ENCODE results near the gene ZIC2. TPM values are rescaled to one million over a fixed set of nuclear protein-coding genes. Genes with fewer than 3 reads are reported as not detected.

Gene ZIC2
- total RNA-seq, 2 donors from 2014 or later, result 0.05 to 0.51 TPM

DNA sequence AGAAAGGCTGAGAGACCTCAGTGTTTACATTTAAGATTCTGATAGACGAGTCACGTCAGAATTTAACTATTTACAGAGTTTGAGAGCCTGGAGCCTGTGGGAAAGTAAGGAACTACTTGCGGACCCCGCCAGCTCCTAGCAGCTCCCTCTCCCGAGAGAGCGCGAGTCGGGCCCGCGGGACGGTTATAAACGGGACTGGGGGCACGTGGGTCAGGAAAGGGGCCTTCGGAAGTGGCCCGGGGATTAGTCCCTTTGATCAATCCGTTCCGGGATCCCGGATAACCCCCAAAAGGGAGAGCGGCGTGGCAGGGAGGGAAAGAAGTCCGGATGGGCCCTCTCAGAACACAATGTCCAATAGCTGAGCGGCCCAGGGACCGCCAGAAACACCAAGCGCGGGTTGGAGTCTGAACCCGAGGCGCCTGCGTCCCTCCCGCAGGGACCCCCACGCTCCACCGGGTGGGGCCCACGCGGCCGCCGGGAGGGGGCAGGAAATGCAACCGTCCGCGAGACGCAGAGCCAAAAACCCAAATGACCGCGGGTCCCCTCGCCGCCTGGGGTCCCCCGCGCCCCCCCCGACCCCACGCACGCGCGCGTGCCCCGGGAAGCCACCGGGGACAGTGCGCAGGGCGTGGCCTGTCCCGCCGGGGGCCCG, 13.6 kb upstream of the ZIC2 start:
- intact Hi-C loops (cut with DNase I), result no loop called here
- Histone ChIP-seq H3K36me3 (no peaks in the 10 kb centered on the region), H3K9me3 (no peaks in the 10 kb centered on the region), H3K27me3 (replicated peaks; ENCODE audit: insufficient read depth) (peaks cover 57% of the 10 kb centered on the region), H3K27ac (no peak overlapping the region), H3K4me1 (replicated peaks) (peaks cover 16% of the 10 kb centered on the region), H3K4me3 (peak overlapping the region in 1 of 2 donors; percentile 10)
- TF ChIP-seq, protein P1, sequence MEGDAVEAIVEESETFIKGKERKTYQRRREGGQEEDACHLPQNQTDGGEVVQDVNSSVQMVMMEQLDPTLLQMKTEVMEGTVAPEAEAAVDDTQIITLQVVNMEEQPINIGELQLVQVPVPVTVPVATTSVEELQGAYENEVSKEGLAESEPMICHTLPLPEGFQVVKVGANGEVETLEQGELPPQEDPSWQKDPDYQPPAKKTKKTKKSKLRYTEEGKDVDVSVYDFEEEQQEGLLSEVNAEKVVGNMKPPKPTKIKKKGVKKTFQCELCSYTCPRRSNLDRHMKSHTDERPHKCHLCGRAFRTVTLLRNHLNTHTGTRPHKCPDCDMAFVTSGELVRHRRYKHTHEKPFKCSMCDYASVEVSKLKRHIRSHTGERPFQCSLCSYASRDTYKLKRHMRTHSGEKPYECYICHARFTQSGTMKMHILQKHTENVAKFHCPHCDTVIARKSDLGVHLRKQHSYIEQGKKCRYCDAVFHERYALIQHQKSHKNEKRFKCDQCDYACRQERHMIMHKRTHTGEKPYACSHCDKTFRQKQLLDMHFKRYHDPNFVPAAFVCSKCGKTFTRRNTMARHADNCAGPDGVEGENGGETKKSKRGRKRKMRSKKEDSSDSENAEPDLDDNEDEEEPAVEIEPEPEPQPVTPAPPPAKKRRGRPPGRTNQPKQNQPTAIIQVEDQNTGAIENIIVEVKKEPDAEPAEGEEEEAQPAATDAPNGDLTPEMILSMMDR (IDR thresholded peaks at IDR 0.05), result no peak
- TF ChIP-seq POLR2AphosphoS5 (IDR thresholded peaks at IDR 0.05) (no peak), POLR2A (IDR thresholded peaks at IDR 0.05) (no peak)
- no peak for DNase-seq (ENCODE audit: low spot score)
- 10% methylated on average over 51 of the region's 58 CpGs for WGBS

DNA sequence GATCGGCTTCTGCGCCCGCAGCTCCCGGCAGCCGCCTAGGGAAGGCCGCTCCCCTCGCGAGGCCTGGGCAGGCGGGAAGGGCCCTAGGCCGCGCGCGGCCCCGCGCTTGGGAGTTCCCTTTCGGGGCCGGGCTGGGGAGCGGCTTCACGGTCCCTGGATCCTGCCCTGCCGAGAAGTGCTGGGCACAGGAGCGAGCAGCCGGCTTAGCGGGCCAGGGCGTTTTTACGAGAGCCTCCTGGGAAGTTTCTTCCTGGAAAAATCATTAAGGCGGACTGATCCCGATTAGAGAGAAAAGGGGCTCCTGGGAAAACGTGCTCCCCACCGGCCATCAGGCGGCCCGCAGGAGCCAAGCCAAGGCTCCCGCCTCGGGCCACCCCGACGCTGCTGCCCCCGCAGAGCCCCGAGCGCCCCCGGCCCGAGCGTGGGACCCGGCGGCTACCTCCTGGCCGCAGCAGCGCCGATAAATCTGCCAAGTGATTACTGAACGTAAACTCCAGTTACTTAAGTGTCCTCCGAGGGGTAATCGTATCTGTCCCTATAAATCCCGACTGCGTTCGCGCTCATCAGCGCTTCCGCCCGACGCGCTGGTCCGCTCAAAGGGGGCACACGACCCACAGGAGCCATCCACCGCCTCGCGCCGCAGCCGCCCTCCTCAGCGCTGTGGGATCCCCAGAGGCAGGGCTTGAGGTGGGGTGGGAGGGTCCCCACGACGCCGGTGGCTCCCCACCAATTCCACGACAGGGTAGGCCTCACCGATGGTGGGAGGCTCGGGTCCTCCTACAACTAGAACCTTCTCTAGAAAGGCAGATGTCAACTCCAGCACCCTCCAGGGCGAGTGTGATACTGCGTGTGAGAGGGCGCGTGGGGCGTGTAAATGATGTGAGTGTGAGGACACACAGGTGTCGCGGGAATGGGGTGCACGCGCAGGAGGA, 12.8 kb upstream of the ZIC2 start:
- intact Hi-C loops (cut with DNase I), result no loop called here
- H3K27me3 ChIP-seq (replicated peaks; ENCODE audit: insufficient read depth), result peaks cover 64% of the 10 kb centered on the region
- H3K36me3 ChIP-seq, result no peaks in the 10 kb centered on the region
- TF ChIP-seq, protein P1 (IDR thresholded peaks at IDR 0.05), result no peak
- TF ChIP-seq POLR2AphosphoS5 (IDR thresholded peaks at IDR 0.05) (no peak), POLR2A (IDR thresholded peaks at IDR 0.05) (no peak)
- H3K9me3 ChIP-seq, result no peaks in the 10 kb centered on the region
- peak overlapping the region in 1 of 2 donors; percentile 10 for H3K4me3 ChIP-seq
- DNase-seq (ENCODE audit: low spot score), result no peak
- no peak overlapping the region for H3K27ac ChIP-seq
- peaks cover 16% of the 10 kb centered on the region for H3K4me1 ChIP-seq (replicated peaks)
- WGBS, result 4% methylated on average over 56 of the region's 81 CpGs

DNA sequence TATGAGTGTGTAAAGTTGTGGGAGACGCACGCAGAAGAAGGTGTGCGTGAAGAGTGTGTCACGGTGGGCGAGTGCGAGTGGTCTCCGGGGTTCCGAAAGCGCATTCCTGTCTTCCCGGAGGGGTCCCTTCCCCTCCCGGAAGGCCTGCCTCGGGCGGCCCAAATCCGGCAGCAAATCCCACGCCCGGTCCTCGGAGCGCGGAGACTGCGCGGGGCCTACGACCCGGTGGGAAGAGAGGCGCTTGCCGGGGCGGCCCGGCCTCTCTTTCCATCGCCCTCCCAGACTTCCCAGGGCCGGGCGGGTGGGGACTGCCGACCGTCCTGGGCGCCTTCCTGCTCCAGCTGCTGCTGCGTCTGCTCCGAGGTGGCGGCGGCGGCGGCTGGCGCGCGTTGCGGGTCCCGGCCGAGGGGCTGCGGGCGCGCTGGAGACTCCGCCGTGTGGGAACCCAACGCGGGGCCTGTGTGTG, 12.1 kb upstream of the ZIC2 start:
- no peaks in the 10 kb centered on the region for H3K36me3 ChIP-seq
- no peak for TF ChIP-seq POLR2AphosphoS5 (IDR thresholded peaks at IDR 0.05)
- TF ChIP-seq, protein P1 (IDR thresholded peaks at IDR 0.05), result no peak
- TF ChIP-seq POLR2A (IDR thresholded peaks at IDR 0.05), result no peak
- no peak for DNase-seq (ENCODE audit: low spot score)
- H3K4me3 ChIP-seq, result no peak overlapping the region
- H3K9me3 ChIP-seq, result no peaks in the 10 kb centered on the region
- no peak overlapping the region for H3K27ac ChIP-seq
- H3K27me3 ChIP-seq (replicated peaks; ENCODE audit: insufficient read depth), result peaks cover 71% of the 10 kb centered on the region
- intact Hi-C loops (cut with DNase I), result no loop called here
- peaks cover 16% of the 10 kb centered on the region for H3K4me1 ChIP-seq (replicated peaks)
- 5% methylated on average over 51 of the region's 52 CpGs for WGBS

DNA sequence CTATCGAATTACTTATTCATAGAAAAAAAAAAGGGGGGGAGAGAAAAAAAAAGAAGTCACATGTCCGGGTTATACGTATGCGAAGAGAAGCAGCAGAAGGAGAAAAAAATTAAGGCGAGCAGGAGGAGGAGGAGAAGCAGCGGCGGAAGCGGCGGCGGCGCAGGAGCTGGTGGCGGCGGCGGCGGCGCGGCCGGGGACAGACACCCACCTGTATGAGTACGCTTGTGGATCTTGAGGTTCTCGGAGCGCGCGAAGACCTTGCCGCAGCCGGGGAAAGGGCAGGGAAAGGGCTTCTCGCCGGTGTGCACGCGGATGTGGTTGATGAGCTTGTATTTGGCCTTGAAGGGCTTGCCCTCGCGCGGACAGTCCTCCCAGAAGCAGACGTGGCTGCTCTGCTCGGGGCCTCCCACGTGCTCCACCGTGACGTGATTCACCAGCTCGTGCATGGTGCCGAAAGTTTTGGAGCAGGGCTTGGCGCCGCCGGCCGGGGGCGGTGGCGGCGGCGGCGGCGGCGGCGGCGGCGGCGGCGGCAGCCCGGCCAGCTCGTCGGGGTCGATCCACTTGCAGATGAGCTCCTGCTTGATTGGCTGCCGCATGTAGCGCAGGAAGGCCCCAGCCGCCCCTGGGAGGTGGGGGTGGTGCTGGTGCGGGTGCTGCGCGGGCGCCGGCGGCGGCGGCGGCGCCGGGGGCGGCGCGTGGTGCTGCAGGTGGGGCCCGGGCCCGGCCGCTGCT, 11.5 kb upstream of the ZIC2 start:
- 2% methylated on average over 54 of the region's 79 CpGs for whole genome bisulfite sequencing
- Histone ChIP-seq H3K9me3 (no peaks in the 10 kb centered on the region), H3K36me3 (no peaks in the 10 kb centered on the region), H3K4me1 (replicated peaks) (peaks cover 16% of the 10 kb centered on the region), H3K27me3 (replicated peaks; ENCODE audit: insufficient read depth) (peaks cover 77% of the 10 kb centered on the region), H3K27ac (no peak overlapping the region), H3K4me3 (no peak overlapping the region)
- DNase-seq (ENCODE audit: low spot score), result no peak
- TF ChIP-seq POLR2A (IDR thresholded peaks at IDR 0.05) (no peak), POLR2AphosphoS5 (IDR thresholded peaks at IDR 0.05) (no peak)
- TF ChIP-seq, protein P1 (IDR thresholded peaks at IDR 0.05), result no peak
- intact Hi-C loops (cut with DNase I), result no loop called here

Data from prostate gland (tissue), 2 donors.